HG02970 (cell line): ENCODE measurements around the gene TBC1D4.

Source experiments
- ATAC-seq: cut with Tn5 transposase; IDR thresholded peaks from one replicate; pipeline ENCODE4 v1.9.1; 2021; ENCODE audit warnings: mild to moderate bottlenecking, moderate library complexity, moderate number of reproducible peaks; ENCODE audit not compliant: unreplicated experiment, low FRiP score

Gene TBC1D4

GRCh38 chr13:75422028-75422427 lies 59.9 kb downstream of the TBC1D4 start:
- no peak for ATAC-seq

- no peak for ATAC-seq
Observed at GRCh38 chr13:75421133-75421532, 60.8 kb downstream of the TBC1D4 start.

DNA sequence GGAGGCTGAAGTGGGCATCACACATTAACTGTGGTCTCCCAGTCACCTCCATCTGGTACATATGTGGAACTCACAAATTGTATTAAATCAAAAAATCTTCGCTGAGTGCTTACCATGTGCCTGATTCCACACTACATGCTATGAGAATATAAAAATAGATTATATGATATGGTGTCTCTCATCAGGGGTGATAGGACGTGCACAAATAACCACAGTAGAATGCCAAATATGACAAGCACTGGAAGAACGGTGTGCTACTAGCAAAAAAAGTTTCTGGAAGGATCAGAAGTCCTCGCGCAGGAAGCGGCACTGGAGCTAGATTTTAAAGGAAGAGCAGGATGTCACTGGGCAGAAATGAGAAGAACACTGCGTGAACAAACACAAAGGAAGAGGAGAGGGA lies 62.3 kb downstream of the TBC1D4 start:
- no peak for ATAC-seq

GRCh38 chr13:75418997-75419396 lies 63.0 kb downstream of the TBC1D4 start:
- ATAC-seq, result no peak

DNA sequence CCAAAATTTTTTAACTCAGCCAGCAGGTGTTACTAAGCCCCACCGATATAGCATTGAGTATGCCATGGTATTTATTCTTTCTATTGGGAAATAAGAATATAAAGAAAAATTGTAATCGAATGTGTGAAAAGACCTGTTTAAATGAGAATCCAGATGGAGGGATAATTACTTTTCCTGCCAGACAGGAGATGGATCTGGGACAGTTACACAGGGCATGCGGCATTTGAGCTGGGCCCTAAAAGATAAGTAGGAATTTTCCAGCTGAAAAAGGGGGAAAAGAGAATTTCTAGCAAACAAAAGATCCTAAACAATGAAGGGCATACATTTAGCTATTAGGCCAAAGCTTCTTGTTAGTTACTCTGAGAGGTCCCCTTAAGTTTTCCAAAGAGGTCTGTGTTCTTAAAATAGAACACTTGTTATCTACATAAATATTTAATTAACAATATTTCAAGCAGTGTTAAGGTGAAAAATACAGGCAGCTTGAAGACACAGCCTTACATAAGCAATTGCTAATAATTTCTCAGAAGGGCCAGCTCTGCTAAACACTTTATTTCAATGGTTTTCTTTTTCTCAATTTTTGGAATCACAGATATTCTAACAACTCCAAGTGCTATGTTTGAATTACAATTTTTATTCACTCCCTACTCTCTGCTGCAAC lies 63.7 kb downstream of the TBC1D4 start:
- no peak for ATAC-seq

DNA sequence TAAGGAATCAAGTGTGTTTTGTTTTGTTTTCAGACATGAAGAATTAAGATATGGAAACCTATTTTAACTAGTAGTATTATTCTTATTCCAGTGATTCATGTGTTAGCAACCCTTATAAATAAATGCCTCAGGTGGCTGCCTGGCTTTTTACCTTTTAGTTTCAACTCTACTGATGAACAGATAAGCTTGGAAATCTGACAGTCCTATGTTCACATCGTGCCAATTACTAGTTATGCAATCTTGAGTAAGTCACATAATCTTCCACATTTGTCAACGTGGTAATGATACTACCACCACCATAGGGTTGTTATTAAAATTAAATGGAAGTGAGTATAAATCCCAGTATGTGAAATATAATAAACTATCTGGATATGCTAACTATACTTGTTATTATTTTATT lies 64.3 kb downstream of the TBC1D4 start:
- no peak for ATAC-seq

DNA sequence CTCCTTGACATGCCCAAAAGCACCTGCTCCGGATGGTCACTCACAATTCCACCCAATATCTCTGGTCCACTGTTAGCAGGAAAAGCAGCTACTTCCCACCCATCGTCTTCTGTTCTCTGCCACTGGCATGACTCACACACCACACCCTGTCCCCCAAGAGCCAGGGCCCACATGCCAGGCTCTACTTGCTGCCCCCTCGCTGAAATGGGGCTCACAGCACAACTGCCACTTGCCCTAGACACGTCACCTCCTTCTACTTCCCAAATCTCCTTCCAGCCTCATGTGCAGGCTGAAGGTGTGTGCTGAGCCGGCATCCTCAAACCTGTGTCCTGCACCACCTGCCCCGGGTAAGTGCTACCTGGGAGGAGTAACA lies 65.0 kb downstream of the TBC1D4 start:
- ATAC-seq, result no peak

GRCh38 chr13:75416327-75417011 lies 65.5 kb downstream of the TBC1D4 start:
- ATAC-seq, result no peak

DNA sequence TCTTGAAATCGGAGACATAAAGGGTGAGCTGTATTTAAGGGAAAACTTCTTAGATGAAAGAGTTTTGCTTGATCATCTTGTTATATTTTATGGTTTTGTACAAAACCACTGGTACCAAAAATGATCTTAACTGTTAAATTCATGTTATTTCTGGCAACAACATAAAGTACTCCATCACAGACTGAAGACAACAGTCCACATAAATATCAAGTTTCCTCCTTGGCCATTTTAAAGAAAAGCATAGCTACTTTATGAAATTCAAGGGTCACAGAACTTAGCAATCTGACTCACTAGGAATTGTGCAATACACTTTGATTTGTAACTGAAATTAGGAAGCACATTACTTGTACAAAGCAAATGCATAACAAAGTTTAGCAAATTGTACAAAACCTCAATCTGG lies 66.3 kb downstream of the TBC1D4 start:
- no peak for ATAC-seq

- no peak for ATAC-seq
Observed at GRCh38 chr13:75415171-75415570, 66.8 kb downstream of the TBC1D4 start.

- ATAC-seq, result no peak
Observed at GRCh38 chr13:75414036-75414827, 67.7 kb downstream of the TBC1D4 start.

GRCh38 chr13:75411924-75412537 lies 69.9 kb downstream of the TBC1D4 start:
- no peak for ATAC-seq

DNA sequence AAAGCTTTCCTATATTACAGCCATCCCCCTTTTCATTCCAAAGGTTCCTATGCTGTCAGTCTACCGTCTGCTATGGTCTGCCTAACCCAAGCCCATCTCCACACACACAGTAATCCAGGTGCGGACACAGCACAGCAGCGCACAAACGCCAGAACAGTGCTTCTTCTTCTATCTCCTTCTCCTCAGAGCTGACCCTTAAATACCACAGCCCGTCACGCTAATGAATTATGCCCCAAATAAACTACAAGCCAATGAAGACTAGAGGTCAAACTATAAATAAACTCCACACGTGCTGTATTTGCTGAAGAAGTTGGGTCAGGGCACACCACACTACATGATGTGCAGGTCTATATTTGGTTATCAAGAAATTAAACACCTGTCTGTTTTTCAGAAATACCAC lies 71.8 kb downstream of the TBC1D4 start:
- no peak for ATAC-seq

GRCh38 chr13:75407998-75408397 lies 74.0 kb downstream of the TBC1D4 start:
- ATAC-seq, result no peak

- no peak for ATAC-seq
Observed at GRCh38 chr13:75407473-75407872, 74.5 kb downstream of the TBC1D4 start.

DNA sequence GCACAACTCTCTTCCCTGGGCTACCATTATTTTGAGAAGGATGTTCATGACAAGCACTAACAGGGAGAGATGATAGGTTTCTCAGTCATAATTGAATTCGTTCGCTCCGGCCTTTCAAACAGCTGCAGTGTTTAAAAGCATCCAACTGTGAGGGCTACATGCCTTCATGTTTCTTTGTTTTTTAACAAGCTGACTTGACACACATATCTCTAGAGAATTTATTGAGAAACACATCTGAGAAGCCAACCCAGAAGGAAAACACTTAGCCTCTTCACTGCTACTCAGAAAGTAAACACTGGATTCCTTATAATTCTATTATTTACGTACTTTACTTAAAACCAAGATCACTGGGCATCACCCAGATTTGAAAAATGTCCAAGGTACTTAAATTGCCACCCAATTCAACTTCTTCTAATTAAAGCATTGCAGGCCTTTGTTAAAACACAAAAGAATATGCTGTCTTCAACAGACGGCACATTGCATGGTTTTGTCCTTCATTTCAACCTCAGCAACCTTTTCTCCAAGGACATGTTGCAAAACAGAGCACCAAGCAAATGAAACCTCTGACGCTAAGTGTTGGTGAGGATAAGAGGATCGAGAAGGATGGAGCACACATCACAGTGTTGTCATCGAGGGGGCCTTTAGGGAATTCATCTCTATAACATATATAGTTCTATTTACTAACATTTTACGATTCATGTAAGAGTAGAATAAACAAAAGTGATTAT lies 75.8 kb downstream of the TBC1D4 start:
- no peak for ATAC-seq

- ATAC-seq, result no peak
Observed at GRCh38 chr13:75404726-75405125, 77.2 kb downstream of the TBC1D4 start.

GRCh38 chr13:75402787-75403186 lies 79.2 kb downstream of the TBC1D4 start:
- no peak for ATAC-seq

- no peak for ATAC-seq
Observed at GRCh38 chr13:75400775-75401174, 81.2 kb downstream of the TBC1D4 start.

- ATAC-seq, result no peak
Observed at GRCh38 chr13:75399879-75400217, 82.1 kb downstream of the TBC1D4 start.
